Gastrocnemius medialis (tissue), 4 donors: ENCODE results near the gene CDKL5. TPM values are rescaled to one million over a fixed set of nuclear protein-coding genes. Genes with fewer than 3 reads are reported as not detected.

Experiments
- ATAC-seq, 2 donors: fragments of 150-250 bp; one replicate each; pipeline ENCODE4 v1.9.1; 2016
- DNase-seq, 2 donors: peaks; one replicate each; pipeline ENCODE4 v3.0.0-alpha.2; 2019
- H3K27ac ChIP-seq, 4 donors: fragments of 200-600 bp; sonication (generic); 1 replicate in 1 of 4; 2 replicates in 3 of 4; pipeline ENCODE4 v1.5.1; 2016 to 2018; ENCODE audit warnings: mild to moderate bottlenecking in 2 of 4, moderate library complexity in 1 of 4
- H3K27me3 ChIP-seq, 3 donors: fragments of 200-600 bp; sonication (generic) in 2 of 3; 1 replicate in 1 of 3; 2 replicates in 2 of 3; pipeline versions ENCODE4 v1.5.1 to v1.6.0; 2016 to 2019; ENCODE audit warnings: mild to moderate bottlenecking in 1 of 3, moderate library complexity in 1 of 3
- H3K36me3 ChIP-seq, 2 donors: fragments of 200-600 bp; sonication (generic) in 1 of 2; one replicate each; pipeline ENCODE4 v1.5.1; 2017 to 2018
- H3K4me1 ChIP-seq, 2 donors: fragments of 200-600 bp; sonication (generic) in 1 of 2; one replicate each; pipeline ENCODE4 v1.5.1; 2016 to 2017; ENCODE audit warnings: mild to moderate bottlenecking in 2 of 2
- H3K4me3 ChIP-seq, 4 donors: fragments of 200-600 bp; sonication (generic) in 3 of 4; 1 replicate in 1 of 4; 2 replicates in 3 of 4; pipeline ENCODE4 v1.5.1; 2016 to 2019; ENCODE audit warnings: mild to moderate bottlenecking in 2 of 4
- H3K9me3 ChIP-seq, 3 donors: fragments of 200-600 bp; sonication (generic) in 2 of 3; 1 replicate in 1 of 3; 2 replicates in 2 of 3; pipeline ENCODE4 v1.5.1; 2016 to 2019
- POLR2A ChIP-seq, 2 donors: fragments of 450-650 bp; IDR thresholded peaks; one replicate each; pipeline ENCODE4 v1.6.1; 2017; ENCODE audit warnings: antibody characterized with exemption in 2 of 2, mild to moderate bottlenecking in 2 of 2, moderate library complexity in 2 of 2
- in situ Hi-C, 4 donors: fragments of 200-750 bp; cut with MboI; loops; one replicate each; pipeline versions ENCODE4 v1.15.0 to v1.8.0; 2017; ENCODE audit warnings: low sequenced_read_pairs in 4 of 4
- intact Hi-C: fragments of 100-400 bp; cut with DNase I; formaldehyde crosslinking; loops from one replicate; pipeline ENCODE4 v1.15.1; 2023; ENCODE audit warnings: low total_unique reads
- total RNA-seq, 4 donors: library from RNA; depleted of rRNA; stranded (reverse); fragments of >200 nt; gene quantifications; one replicate each; pipeline versions ENCODE4 v1.1.0 to v1.2.3, GENCODE V29; 2016
- TF ChIP-seq, protein P1 (sequence below), 5 experiments: fragments of 450-650 bp in 3 of 5; fragments of 200-600 bp in 2 of 5; sonication (generic) in 2 of 5; IDR thresholded peaks in 4 of 5; conservative IDR thresholded peaks in 1 of 5; 1 replicate in 4 of 5; 2 replicates in 1 of 5; pipeline ENCODE4 v1.5.1; 2016 to 2019; ENCODE audit warnings: antibody characterized with exemption in 5 of 5, mild to moderate bottlenecking in 3 of 5, moderate library complexity in 3 of 5

The CDKL5 gene
- total RNA-seq, 4 donors from 2014 or later: 1.5 to 3.0 (median 2.8) TPM

DNA sequence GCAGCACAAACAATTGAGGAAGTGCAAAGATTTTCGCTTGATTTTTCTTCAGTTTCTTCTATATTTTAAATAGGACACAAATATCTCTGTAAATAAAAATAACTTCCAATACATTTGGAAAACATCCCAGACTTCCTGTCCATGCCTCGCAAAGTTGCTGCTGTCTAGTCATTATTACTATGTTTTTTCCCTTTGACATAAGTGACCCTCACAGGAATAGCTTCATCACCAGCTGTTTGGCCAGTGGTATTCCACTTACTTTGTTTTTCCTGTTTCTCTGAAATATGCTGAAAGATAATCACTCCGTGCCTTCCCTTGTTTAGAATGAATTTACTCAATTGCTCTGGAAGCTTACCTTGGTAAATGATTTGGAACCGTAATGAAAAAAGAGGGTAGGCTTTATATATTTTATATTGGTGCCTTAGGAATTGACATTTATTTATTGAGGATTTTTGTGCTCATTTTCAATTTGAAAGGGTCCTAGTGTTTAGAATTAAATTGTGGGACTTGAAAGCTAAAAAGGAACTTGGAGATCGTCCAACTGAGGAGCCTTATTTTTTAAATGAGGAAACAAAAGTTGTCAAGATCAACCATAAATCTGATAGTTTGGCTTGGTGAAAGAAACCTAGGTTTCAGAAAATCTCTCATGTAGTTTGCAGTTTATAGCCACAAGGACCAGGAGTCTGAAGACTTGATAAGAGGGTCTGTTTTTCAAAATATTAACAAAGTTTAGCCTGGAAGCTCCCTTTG lies 65.6 kb downstream of the CDKL5 start:
- H3K27me3 ChIP-seq: no peaks in the 10 kb centered on the region
- DNase-seq (no peak), ATAC-seq (no peak)
- no peak for TF ChIP-seq POLR2A (IDR thresholded peaks at IDR 0.05)
- TF ChIP-seq, protein P1, sequence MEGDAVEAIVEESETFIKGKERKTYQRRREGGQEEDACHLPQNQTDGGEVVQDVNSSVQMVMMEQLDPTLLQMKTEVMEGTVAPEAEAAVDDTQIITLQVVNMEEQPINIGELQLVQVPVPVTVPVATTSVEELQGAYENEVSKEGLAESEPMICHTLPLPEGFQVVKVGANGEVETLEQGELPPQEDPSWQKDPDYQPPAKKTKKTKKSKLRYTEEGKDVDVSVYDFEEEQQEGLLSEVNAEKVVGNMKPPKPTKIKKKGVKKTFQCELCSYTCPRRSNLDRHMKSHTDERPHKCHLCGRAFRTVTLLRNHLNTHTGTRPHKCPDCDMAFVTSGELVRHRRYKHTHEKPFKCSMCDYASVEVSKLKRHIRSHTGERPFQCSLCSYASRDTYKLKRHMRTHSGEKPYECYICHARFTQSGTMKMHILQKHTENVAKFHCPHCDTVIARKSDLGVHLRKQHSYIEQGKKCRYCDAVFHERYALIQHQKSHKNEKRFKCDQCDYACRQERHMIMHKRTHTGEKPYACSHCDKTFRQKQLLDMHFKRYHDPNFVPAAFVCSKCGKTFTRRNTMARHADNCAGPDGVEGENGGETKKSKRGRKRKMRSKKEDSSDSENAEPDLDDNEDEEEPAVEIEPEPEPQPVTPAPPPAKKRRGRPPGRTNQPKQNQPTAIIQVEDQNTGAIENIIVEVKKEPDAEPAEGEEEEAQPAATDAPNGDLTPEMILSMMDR (IDR thresholded peaks at IDR 0.05 in 4 of 5, conservative IDR thresholded peaks at IDR 0.05 in 1 of 5): no peak
- no peaks in the 10 kb centered on the region for H3K36me3 ChIP-seq
- intact Hi-C loops: no loop called here
- no peak overlapping the region for H3K27ac ChIP-seq
- in situ Hi-C loops: no loop called here
- H3K4me3 ChIP-seq: no peak overlapping the region
- no peaks in the 10 kb centered on the region for H3K4me1 ChIP-seq
- no peaks in the 10 kb centered on the region for H3K9me3 ChIP-seq

DNA sequence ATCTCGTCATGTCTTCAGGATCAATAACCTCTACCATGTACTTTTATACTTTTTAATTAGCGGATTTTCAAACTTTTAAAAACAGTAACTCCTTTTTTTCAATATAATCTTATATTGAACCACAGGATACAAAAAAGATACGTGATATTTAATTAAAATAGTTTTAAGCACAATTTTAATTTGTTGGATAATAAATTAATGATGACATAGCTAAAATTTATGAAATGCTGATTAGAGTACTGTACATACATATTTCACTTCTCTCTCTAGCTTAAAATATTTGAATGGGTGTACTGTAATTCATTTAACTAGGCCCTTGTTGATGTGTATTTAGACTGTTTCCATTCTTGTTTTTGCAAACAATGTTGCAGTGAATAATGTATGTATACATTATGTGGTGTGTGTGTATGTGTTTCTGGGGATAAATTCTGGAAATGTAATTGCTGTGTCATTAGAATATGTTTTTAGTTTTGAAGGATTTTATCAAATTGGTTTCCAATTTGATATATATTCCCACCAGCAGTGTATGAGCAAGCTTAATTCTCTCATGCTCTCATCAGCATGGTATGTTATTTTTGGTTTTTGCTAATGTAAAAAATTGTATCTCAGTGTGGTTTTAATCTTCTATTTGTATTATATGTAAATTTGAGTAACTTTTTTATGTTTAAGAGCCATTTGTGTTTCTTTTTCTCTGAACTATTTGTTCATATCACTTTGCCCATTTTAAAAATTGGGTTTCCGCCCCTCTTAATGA lies 66.4 kb downstream of the CDKL5 start:
- no peak for DNase-seq
- no peaks in the 10 kb centered on the region for H3K4me1 ChIP-seq
- H3K4me3 ChIP-seq: no peak overlapping the region
- in situ Hi-C loops (no loop called here), intact Hi-C loops (no loop called here)
- H3K9me3 ChIP-seq: no peaks in the 10 kb centered on the region
- TF ChIP-seq, protein P1 (IDR thresholded peaks at IDR 0.05 in 4 of 5, conservative IDR thresholded peaks at IDR 0.05 in 1 of 5): no peak
- TF ChIP-seq POLR2A (IDR thresholded peaks at IDR 0.05): no peak
- no peak overlapping the region for H3K27ac ChIP-seq
- H3K36me3 ChIP-seq: no peaks in the 10 kb centered on the region
- no peaks in the 10 kb centered on the region for H3K27me3 ChIP-seq
- no peak for ATAC-seq

DNA sequence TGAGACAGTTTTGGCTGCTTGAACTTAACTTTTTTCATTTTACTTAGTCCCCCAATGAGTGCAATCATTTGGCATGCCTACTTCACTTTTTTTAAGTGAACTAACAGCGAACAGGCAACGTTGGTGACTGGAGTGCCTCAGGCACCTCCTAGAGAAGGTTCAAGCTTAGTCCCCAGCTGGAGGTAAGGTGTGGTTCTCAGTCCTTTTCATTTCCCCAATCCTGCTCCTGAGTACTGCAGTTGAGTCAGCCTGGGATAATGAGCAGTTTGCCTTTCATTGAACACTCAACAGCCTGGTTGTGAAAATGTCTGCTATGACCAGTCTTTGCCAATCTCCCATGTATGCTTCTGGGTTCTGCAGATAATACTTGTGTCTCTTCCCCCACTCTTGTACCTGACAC lies 109.5 kb downstream of the CDKL5 start:
- ATAC-seq: no peak
- Histone ChIP-seq H3K4me1 (no peaks in the 10 kb centered on the region), H3K36me3 (no peaks in the 10 kb centered on the region), H3K9me3 (no peaks in the 10 kb centered on the region), H3K27ac (no peak overlapping the region), H3K27me3 (no peaks in the 10 kb centered on the region), H3K4me3 (no peak overlapping the region)
- TF ChIP-seq, protein P1 (IDR thresholded peaks at IDR 0.05 in 4 of 5, conservative IDR thresholded peaks at IDR 0.05 in 1 of 5): no peak
- DNase-seq: no peak
- intact Hi-C loops (loop anchor here (1.0 kb wide), 1 partner anchor 23 kb away; no protein-coding TSS in a partner anchor), in situ Hi-C loops (no loop called here)

DNA sequence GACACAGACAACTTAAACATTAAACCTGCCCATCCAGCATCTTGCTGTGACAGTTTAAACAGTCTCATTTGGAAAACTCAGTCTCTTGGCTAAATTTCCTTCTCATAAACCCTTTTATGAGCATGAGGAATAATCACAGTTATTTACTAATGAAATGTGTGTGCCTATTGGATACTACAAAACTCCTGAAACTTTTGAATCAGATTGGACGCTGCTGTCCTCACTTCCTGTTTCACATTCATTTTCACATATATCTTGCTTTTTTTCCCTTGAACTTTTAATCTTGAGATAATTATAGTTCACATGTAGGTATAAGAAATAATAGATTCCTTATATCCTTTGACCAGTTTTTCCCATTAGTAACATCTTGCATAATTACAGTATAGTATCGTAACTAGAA lies 111.7 kb downstream of the CDKL5 start:
- Histone ChIP-seq H3K4me1 (no peaks in the 10 kb centered on the region), H3K27ac (no peak overlapping the region), H3K36me3 (no peaks in the 10 kb centered on the region), H3K27me3 (no peaks in the 10 kb centered on the region), H3K9me3 (no peaks in the 10 kb centered on the region), H3K4me3 (no peak overlapping the region)
- TF ChIP-seq, protein P1 (IDR thresholded peaks at IDR 0.05 in 4 of 5, conservative IDR thresholded peaks at IDR 0.05 in 1 of 5): no peak
- no peak for TF ChIP-seq POLR2A (IDR thresholded peaks at IDR 0.05)
- in situ Hi-C loops (no loop called here), intact Hi-C loops (no loop called here)
- no peak for ATAC-seq
- DNase-seq: no peak
